ENCODE measurements around the gene WDR33.
"Not testable (repeated sequence)": the region's sequence is repeated elsewhere in the genome, so short reads cannot be mapped to it uniquely, and the experiment has no call there.

The WDR33 gene

GRCh38 chr2:127807678-127808353 lies 3.2 kb downstream of the WDR33 start:
- DNase-seq: no peak

- not testable (repeated sequence) for DNase-seq
Observed at GRCh38 chr2:127806860-127807259, 4.1 kb downstream of the WDR33 start.

GRCh38 chr2:127805491-127805890 lies 5.5 kb downstream of the WDR33 start:
- no peak for DNase-seq

- no peak for DNase-seq
Observed at GRCh38 chr2:127799926-127800325, 11.0 kb downstream of the WDR33 start.

GRCh38 chr2:127796389-127796788 lies 14.6 kb downstream of the WDR33 start:
- no peak for DNase-seq

GRCh38 chr2:127794901-127795300 lies 16.1 kb downstream of the WDR33 start:
- not testable (repeated sequence) for DNase-seq

GRCh38 chr2:127792805-127793204 lies 18.2 kb downstream of the WDR33 start:
- DNase-seq: no peak

GRCh38 chr2:127790694-127791529 lies 20.1 kb downstream of the WDR33 start:
- DNase-seq: peak; percentile 25

GRCh38 chr2:127786048-127786809 lies 24.7 kb downstream of the WDR33 start:
- DNase-seq: no peak

GRCh38 chr2:127784965-127785518 lies 25.9 kb downstream of the WDR33 start:
- DNase-seq: no peak

- no peak for DNase-seq
Observed at GRCh38 chr2:127783101-127783500, 27.9 kb downstream of the WDR33 start.

GRCh38 chr2:127778850-127779249 lies 32.1 kb downstream of the WDR33 start:
- DNase-seq: no peak

GRCh38 chr2:127778447-127778846 lies 32.5 kb downstream of the WDR33 start:
- no peak for DNase-seq

GRCh38 chr2:127776122-127776780 lies 34.7 kb downstream of the WDR33 start:
- no peak for DNase-seq

GRCh38 chr2:127771756-127772155 lies 39.2 kb downstream of the WDR33 start:
- peak; percentile 38 for DNase-seq

GRCh38 chr2:127770973-127771735 lies 39.8 kb downstream of the WDR33 start:
- DNase-seq: peak; percentile 77

- DNase-seq: not testable (repeated sequence)
Observed at GRCh38 chr2:127770534-127770933, 40.4 kb downstream of the WDR33 start.

- no peak for DNase-seq
Observed at GRCh38 chr2:127769587-127769986, 41.4 kb downstream of the WDR33 start.

GRCh38 chr2:127768775-127769479 lies 42.0 kb downstream of the WDR33 start:
- DNase-seq: no peak

- DNase-seq: peak; percentile 73
Observed at GRCh38 chr2:127763776-127764175, 47.2 kb downstream of the WDR33 start.

- peak; percentile 46 for DNase-seq
Observed at GRCh38 chr2:127762846-127763245, 48.1 kb downstream of the WDR33 start.
